ENCODE measurements around the gene PCLAF.
"Not testable (repeated sequence)": the region's sequence is repeated elsewhere in the genome, so short reads cannot be mapped to it uniquely, and the experiment has no call there.

The PCLAF gene

GRCh38 chr15:64361259-64361658, 20.0 kb downstream of the PCLAF start:
- peak; percentile 31 for DNase-seq (ENCODE audit: low spot score)

GRCh38 chr15:64356710-64357040, 24.6 kb downstream of the PCLAF start:
- no peak for DNase-seq (ENCODE audit: low spot score)

GRCh38 chr15:64355944-64356709, 25.1 kb downstream of the PCLAF start, which contains the start of gene CSNK1G1:
Gene CSNK1G1 (minus strand): TSS chr15:64356173. CDS start chr15:64300499, 55,674 bp downstream.
- peak; percentile 98 for DNase-seq (ENCODE audit: low spot score)

GRCh38 chr15:64355348-64355943, 25.8 kb downstream of the PCLAF start:
- DNase-seq (ENCODE audit: low spot score), result peak; percentile 15

GRCh38 chr15:64354688-64355344, 26.4 kb downstream of the PCLAF start:
- DNase-seq (ENCODE audit: low spot score), result no peak

- peak; percentile 16 for DNase-seq (ENCODE audit: low spot score)
Measured at GRCh38 chr15:64351265-64351664, 30.0 kb downstream of the PCLAF start.

- no peak for DNase-seq (ENCODE audit: low spot score)
Measured at GRCh38 chr15:64349375-64349774, 31.9 kb downstream of the PCLAF start.

GRCh38 chr15:64348455-64348854, 32.8 kb downstream of the PCLAF start:
- peak; percentile 26 for DNase-seq (ENCODE audit: low spot score)

GRCh38 chr15:64346242-64346641, 35.0 kb downstream of the PCLAF start:
- DNase-seq (ENCODE audit: low spot score), result not testable (repeated sequence)

- no peak for DNase-seq (ENCODE audit: low spot score)
Measured at GRCh38 chr15:64344651-64345294, 36.5 kb downstream of the PCLAF start.

- DNase-seq (ENCODE audit: low spot score), result no peak
Measured at GRCh38 chr15:64343841-64344240, 37.4 kb downstream of the PCLAF start.

GRCh38 chr15:64343222-64343621, 38.0 kb downstream of the PCLAF start:
- no peak for DNase-seq (ENCODE audit: low spot score)

GRCh38 chr15:64341961-64342360, 39.3 kb downstream of the PCLAF start:
- DNase-seq (ENCODE audit: low spot score), result no peak

- no peak for DNase-seq (ENCODE audit: low spot score)
Measured at GRCh38 chr15:64340355-64340754, 40.9 kb downstream of the PCLAF start.

- DNase-seq (ENCODE audit: low spot score), result no peak
Measured at GRCh38 chr15:64337761-64338160, 43.5 kb downstream of the PCLAF start.

- no peak for DNase-seq (ENCODE audit: low spot score)
Measured at GRCh38 chr15:64333986-64334929, 47.0 kb downstream of the PCLAF start.

GRCh38 chr15:64333516-64333915, 47.7 kb downstream of the PCLAF start:
- DNase-seq (ENCODE audit: low spot score), result no peak

GRCh38 chr15:64331668-64332067, 49.6 kb downstream of the PCLAF start:
- not testable (repeated sequence) for DNase-seq (ENCODE audit: low spot score)

GRCh38 chr15:64326975-64327374, 54.3 kb downstream of the PCLAF start:
- not testable (repeated sequence) for DNase-seq (ENCODE audit: low spot score)

- not testable (repeated sequence) for DNase-seq (ENCODE audit: low spot score)
Measured at GRCh38 chr15:64326458-64326857, 54.8 kb downstream of the PCLAF start.

GRCh38 chr15:64324165-64324877, 56.9 kb downstream of the PCLAF start:
- DNase-seq (ENCODE audit: low spot score), result peak; percentile 32
